HFFc6 (cell line): ENCODE results near the gene CBX8. TPM values are rescaled to one million over a fixed set of nuclear protein-coding genes. Genes with fewer than 3 reads are reported as not detected.

ENCODE experiments used
- DNase-seq: peaks from one replicate; pipeline ENCODE4 v3.0.0-alpha.2; 2018
- H3K27ac Mint-ChIP-seq: 2 replicates; pipeline ENCODE4 v1.8.0; 2020; ENCODE audit warnings: mild to moderate bottlenecking, mixed read lengths
- H3K27me3 Mint-ChIP-seq: 2 replicates; pipeline ENCODE4 v1.8.0; 2021; ENCODE audit warnings: mild to moderate bottlenecking, moderate library complexity, mixed read lengths; ENCODE audit not compliant: insufficient read depth
- H3K36me3 Mint-ChIP-seq: 2 replicates; pipeline ENCODE4 v1.8.0; 2021; ENCODE audit warnings: low read depth, mixed read lengths
- H3K4me1 Mint-ChIP-seq: 2 replicates; pipeline ENCODE4 v1.8.0; 2020; ENCODE audit warnings: low read depth, mixed read lengths
- H3K4me3 Mint-ChIP-seq: 2 replicates; pipeline ENCODE4 v1.8.0; 2020; ENCODE audit warnings: mild to moderate bottlenecking, moderate library complexity, mixed read lengths
- H3K9me3 Mint-ChIP-seq: 2 replicates; pipeline ENCODE4 v1.8.0; 2020; ENCODE audit warnings: mild to moderate bottlenecking, mixed read lengths
- total RNA-seq, 6 experiments: library from RNA; stranded (reverse); fragmentation: NEBNext Ultra II Directional; extraction: Animal tissue kit (Norgen Biotek cat#: 25700); gene quantifications; 2 replicates in 1 of 6; 3 replicates in 5 of 6; pipeline ENCODE4 v1.2.3, GENCODE V29; 2021
- TF ChIP-seq, protein P1 (sequence below): fragments of 200-600 bp; sonication (generic); IDR thresholded peaks from 2 replicates; pipeline ENCODE4 v1.5.0; 2021; ENCODE audit warnings: antibody characterized with exemption, mild to moderate bottlenecking

CBX8 gene
- total RNA-seq, 6 experiments from 2014 or later: 6.0 to 10.6 (median 8.1) TPM

GRCh38 chr17:79824893-79825579 is 28.2 kb upstream of the CBX8 start:
- no peak for DNase-seq
- H3K27me3 Mint-ChIP-seq: peaks cover 30% of the 10 kb centered on the region

GRCh38 chr17:79824234-79824633 is 27.4 kb upstream of the CBX8 start:
- no peak for DNase-seq
- TF ChIP-seq, protein P1, sequence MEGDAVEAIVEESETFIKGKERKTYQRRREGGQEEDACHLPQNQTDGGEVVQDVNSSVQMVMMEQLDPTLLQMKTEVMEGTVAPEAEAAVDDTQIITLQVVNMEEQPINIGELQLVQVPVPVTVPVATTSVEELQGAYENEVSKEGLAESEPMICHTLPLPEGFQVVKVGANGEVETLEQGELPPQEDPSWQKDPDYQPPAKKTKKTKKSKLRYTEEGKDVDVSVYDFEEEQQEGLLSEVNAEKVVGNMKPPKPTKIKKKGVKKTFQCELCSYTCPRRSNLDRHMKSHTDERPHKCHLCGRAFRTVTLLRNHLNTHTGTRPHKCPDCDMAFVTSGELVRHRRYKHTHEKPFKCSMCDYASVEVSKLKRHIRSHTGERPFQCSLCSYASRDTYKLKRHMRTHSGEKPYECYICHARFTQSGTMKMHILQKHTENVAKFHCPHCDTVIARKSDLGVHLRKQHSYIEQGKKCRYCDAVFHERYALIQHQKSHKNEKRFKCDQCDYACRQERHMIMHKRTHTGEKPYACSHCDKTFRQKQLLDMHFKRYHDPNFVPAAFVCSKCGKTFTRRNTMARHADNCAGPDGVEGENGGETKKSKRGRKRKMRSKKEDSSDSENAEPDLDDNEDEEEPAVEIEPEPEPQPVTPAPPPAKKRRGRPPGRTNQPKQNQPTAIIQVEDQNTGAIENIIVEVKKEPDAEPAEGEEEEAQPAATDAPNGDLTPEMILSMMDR: no peak
- no peak overlapping the region for H3K4me3 Mint-ChIP-seq
- no peaks in the 10 kb centered on the region for H3K9me3 Mint-ChIP-seq
- no peak overlapping the region for H3K27ac Mint-ChIP-seq
- peaks cover 12% of the 10 kb centered on the region for H3K4me1 Mint-ChIP-seq
- peaks cover 38% of the 10 kb centered on the region for H3K27me3 Mint-ChIP-seq
- no peaks in the 10 kb centered on the region; the same call in 1 of the 2 replicates for H3K36me3 Mint-ChIP-seq

More at GRCh38 chr17:79824893-79825579, 28.2 kb upstream of the CBX8 start:
- Mint-ChIP-seq H3K4me3 (no peak overlapping the region), H3K4me1 (peaks cover 13% of the 10 kb centered on the region), H3K9me3 (no peaks in the 10 kb centered on the region), H3K36me3 (no peaks in the 10 kb centered on the region; the same call in 1 of the 2 replicates), H3K27ac (no peak overlapping the region)
- TF ChIP-seq, protein P1: no peak

- no peak for DNase-seq
- H3K27me3 Mint-ChIP-seq: peaks cover 51% of the 10 kb centered on the region
- H3K36me3 Mint-ChIP-seq: no peaks in the 10 kb centered on the region; the same call in 1 of the 2 replicates
- no peak overlapping the region for H3K27ac Mint-ChIP-seq
- no peak overlapping the region for H3K4me3 Mint-ChIP-seq
- H3K9me3 Mint-ChIP-seq: no peaks in the 10 kb centered on the region
- TF ChIP-seq, protein P1: no peak
- H3K4me1 Mint-ChIP-seq: peaks cover 7% of the 10 kb centered on the region; the same call in 1 of the 2 replicates
Measured at GRCh38 chr17:79822583-79823124, 25.8 kb upstream of the CBX8 start.

GRCh38 chr17:79821331-79822095 is 24.6 kb upstream of the CBX8 start:
- Mint-ChIP-seq H3K36me3 (no peaks in the 10 kb centered on the region; the same call in 1 of the 2 replicates), H3K4me1 (peaks cover 4% of the 10 kb centered on the region; the same call in 1 of the 2 replicates), H3K9me3 (no peaks in the 10 kb centered on the region), H3K4me3 (no peak overlapping the region), H3K27ac (no peak overlapping the region), H3K27me3 (peaks cover 61% of the 10 kb centered on the region)
- DNase-seq: no peak
- TF ChIP-seq, protein P1: no peak

DNA sequence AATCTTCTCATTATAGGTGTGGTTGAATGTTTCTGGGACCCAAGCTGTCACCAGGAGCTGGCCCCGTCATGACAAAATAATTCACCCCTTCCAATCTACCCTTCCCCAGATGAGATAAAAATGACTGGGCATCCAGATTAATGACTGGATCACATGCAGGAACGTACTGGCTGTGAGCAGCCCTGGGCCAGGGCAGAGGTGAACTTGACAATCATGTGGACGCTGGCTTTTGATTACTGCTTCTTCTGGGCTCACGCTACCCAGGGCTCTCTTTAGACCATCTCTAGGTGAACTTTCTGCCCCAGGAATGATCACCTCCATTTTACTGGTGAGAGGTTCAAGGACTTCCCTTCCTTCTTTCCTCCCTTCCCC is 24.1 kb upstream of the CBX8 start:
- no peaks in the 10 kb centered on the region for H3K4me1 Mint-ChIP-seq
- no peaks in the 10 kb centered on the region; the same call in 1 of the 2 replicates for H3K36me3 Mint-ChIP-seq
- H3K27ac Mint-ChIP-seq: no peak overlapping the region
- TF ChIP-seq, protein P1: no peak
- peaks cover 66% of the 10 kb centered on the region for H3K27me3 Mint-ChIP-seq
- H3K4me3 Mint-ChIP-seq: no peak overlapping the region
- no peaks in the 10 kb centered on the region for H3K9me3 Mint-ChIP-seq
- DNase-seq: no peak
